OCI-LY3 (cell line): Measurements from ENCODE around the gene NIF3L1.

Source experiments
- H2AFZ ChIP-seq: fragments of 200-600, 300-600 bp; shearing (Covaris generic); 2 replicates; pipeline ENCODE4 v1.6.0; 2014; ENCODE audit warnings: antibody characterized with exemption, low read depth, low read length
- H3K27ac ChIP-seq: fragments of 200-600, 300-600 bp; sonication (generic); 2 replicates; pipeline ENCODE4 v1.5.1; 2014; ENCODE audit warnings: mild to moderate bottlenecking, low read length, moderate library complexity, mixed read lengths
- H3K27me3 ChIP-seq: fragments of 200-600, 300-600 bp; sonication (generic); 2 replicates; pipeline ENCODE4 v1.6.1; 2014; ENCODE audit warnings: low read depth, low read length, mixed read lengths
- H3K36me3 ChIP-seq: fragments of 200-600, 300-600 bp; sonication (generic); replicated peaks from 2 replicates; pipeline ENCODE3; 2014; ENCODE audit warnings: low read depth, low read length, mixed read lengths
- H3K4me1 ChIP-seq: fragments of 300-600, 200-600 bp; sonication (generic); 2 replicates; pipeline ENCODE4 v1.6.1; 2014; ENCODE audit warnings: low read length, mixed read lengths
- H3K4me2 ChIP-seq: fragments of 200-600, 300-600 bp; sonication (generic); 2 replicates; pipeline ENCODE4 v1.6.1; 2014; ENCODE audit warnings: low read length, mixed read lengths
- H3K4me3 ChIP-seq: fragments of 300-600, 200-600 bp; sonication (generic); 2 replicates; pipeline ENCODE4 v1.5.1; 2014; ENCODE audit warnings: antibody characterized with exemption, mild to moderate bottlenecking, low read length, moderate library complexity
- H3K79me2 ChIP-seq: fragments of 300-600, 200-600 bp; shearing (Covaris generic); 2 replicates; pipeline ENCODE4 v1.6.1; 2014; ENCODE audit warnings: mild to moderate bottlenecking, low read length, mixed read lengths
- H3K9ac ChIP-seq: fragments of 300-600, 200-600 bp; shearing (Covaris generic); 2 replicates; pipeline ENCODE4 v1.6.0; 2014; ENCODE audit warnings: mild to moderate bottlenecking, low read length, moderate library complexity
- H3K9me3 ChIP-seq: fragments of 200-600, 300-600 bp; shearing (Covaris generic); 2 replicates; pipeline ENCODE4 v1.6.1; 2014; ENCODE audit warnings: low read length, mixed read lengths; ENCODE audit not compliant: insufficient read depth
- H4K20me1 ChIP-seq: fragments of 200-600, 300-600 bp; sonication (generic); 2 replicates; pipeline ENCODE4 v1.6.1; 2016; ENCODE audit warnings: low read length, mixed read lengths; ENCODE audit not compliant: insufficient read depth
- CTCF ChIP-seq: fragments of 200-600, 300-600 bp; sonication (generic); IDR thresholded peaks from 2 replicates; pipeline ENCODE4 v1.5.1; 2014; ENCODE audit warnings: antibody characterized with exemption, low read length, low read depth
- EZH2phosphoT487 ChIP-seq: fragments of 200-600 bp; shearing (Covaris generic); IDR thresholded peaks from 2 replicates; pipeline ENCODE4 v1.6.1; 2018; ENCODE audit warnings: antibody characterized with exemption, mixed run types, low read depth

The NIF3L1 gene

GRCh38 chr2:200944467-200945394 lies 55.6 kb downstream of the NIF3L1 start:
- Histone ChIP-seq H3K4me1 (peaks cover 35% of the 10 kb centered on the region), H3K4me3 (no peak overlapping the region), H3K9me3 (no peaks in the 10 kb centered on the region), H3K36me3 (peaks cover 38% of the 10 kb centered on the region), H4K20me1 (no peaks in the 10 kb centered on the region), H3K27ac (peak overlapping the region; percentile 27), H3K9ac (no peak overlapping the region), H3K4me2 (peak overlapping the region; percentile 1; the same call in 1 of the 2 replicates), H3K27me3 (no peaks in the 10 kb centered on the region), H2AFZ (no peak overlapping the region), H3K79me2 (no peaks in the 10 kb centered on the region)
- TF ChIP-seq CTCF (no peak), EZH2phosphoT487 (no peak)

GRCh38 chr2:200945395-200945729 lies 56.2 kb downstream of the NIF3L1 start:
- H2AFZ ChIP-seq: no peak overlapping the region
- H4K20me1 ChIP-seq: no peaks in the 10 kb centered on the region
- no peaks in the 10 kb centered on the region for H3K79me2 ChIP-seq
- no peaks in the 10 kb centered on the region for H3K27me3 ChIP-seq
- peaks cover 32% of the 10 kb centered on the region for H3K36me3 ChIP-seq
- no peak overlapping the region for H3K27ac ChIP-seq
- TF ChIP-seq EZH2phosphoT487 (no peak), CTCF (no peak)
- no peaks in the 10 kb centered on the region for H3K9me3 ChIP-seq
- H3K4me1 ChIP-seq: peaks cover 35% of the 10 kb centered on the region
- no peak overlapping the region for H3K9ac ChIP-seq
- no peak overlapping the region for H3K4me2 ChIP-seq
- no peak overlapping the region for H3K4me3 ChIP-seq

- Histone ChIP-seq H3K9ac (no peak overlapping the region), H3K4me1 (no peaks in the 10 kb centered on the region), H2AFZ (no peak overlapping the region), H3K79me2 (no peaks in the 10 kb centered on the region), H4K20me1 (no peaks in the 10 kb centered on the region), H3K4me2 (no peak overlapping the region), H3K27me3 (no peaks in the 10 kb centered on the region), H3K9me3 (no peaks in the 10 kb centered on the region), H3K27ac (no peak overlapping the region), H3K4me3 (no peak overlapping the region), H3K36me3 (peaks cover 26% of the 10 kb centered on the region)
- TF ChIP-seq CTCF: no peak
- no peak for TF ChIP-seq EZH2phosphoT487
Observed at GRCh38 chr2:200950378-200950777, 61.2 kb downstream of the NIF3L1 start.
